Measurements from ENCODE around the gene OSBP2.

The OSBP2 gene

GRCh38 chr22:30923168-30923900 is 228.7 kb downstream of the OSBP2 start:
- Mint-ChIP-seq H3K27me3 (peaks cover 9% of the 10 kb centered on the region), H3K27ac (no peak overlapping the region), H3K9me3 (no peaks in the 10 kb centered on the region), H3K4me3 (no peak overlapping the region), H3K36me3 (ENCODE audit: low read depth) (peaks cover 47% of the 10 kb centered on the region), H3K4me1 (ENCODE audit: low read depth) (no peaks in the 10 kb centered on the region)
- intact Hi-C loops (cut with micrococcal nuclease) = loop anchor here (10.0 kb wide), 1 partner anchor 289 kb away; the partner anchor contains the start of gene SLC35E4

- Mint-ChIP-seq H3K4me3 (no peak overlapping the region), H3K36me3 (ENCODE audit: low read depth) (peaks cover 61% of the 10 kb centered on the region), H3K27me3 (peaks cover 8% of the 10 kb centered on the region), H3K4me1 (ENCODE audit: low read depth) (no peaks in the 10 kb centered on the region), H3K27ac (no peak overlapping the region), H3K9me3 (no peaks in the 10 kb centered on the region)
- intact Hi-C loops (cut with micrococcal nuclease) = loop anchor here (10.0 kb wide), 1 partner anchor 291 kb away; the partner anchor contains the start of gene SLC35E4
These were observed 231.0 kb downstream of the OSBP2 start for GRCh38 chr22:30925667-30926066.

DNA sequence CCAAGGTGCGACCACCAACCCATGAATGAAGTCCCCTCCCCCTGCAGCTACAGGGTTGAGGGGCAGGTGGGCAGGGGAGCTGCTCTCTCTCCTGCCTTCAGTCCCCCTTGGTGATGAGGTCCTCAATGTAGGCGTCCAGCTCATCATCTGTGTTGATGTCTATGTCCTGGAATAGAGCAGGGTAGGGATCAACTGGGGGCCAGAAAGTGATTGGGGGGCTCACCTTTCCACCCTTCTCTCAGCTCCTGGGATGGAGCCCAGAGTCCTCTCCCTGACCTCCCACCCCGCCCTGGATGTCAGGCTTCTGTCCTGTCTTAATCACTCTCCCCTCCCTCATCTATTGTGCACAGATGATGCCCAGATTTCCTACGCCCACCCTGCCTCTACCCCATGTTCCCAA is 232.0 kb downstream of the OSBP2 start:
- no peak overlapping the region for H3K27ac Mint-ChIP-seq
- intact Hi-C loops (cut with micrococcal nuclease) = loop anchor here (10.0 kb wide), 1 partner anchor 292 kb away; the partner anchor contains the start of gene SLC35E4
- H3K36me3 Mint-ChIP-seq (ENCODE audit: low read depth) = peaks cover 71% of the 10 kb centered on the region
- H3K4me1 Mint-ChIP-seq (ENCODE audit: low read depth) = no peaks in the 10 kb centered on the region
- H3K4me3 Mint-ChIP-seq = no peak overlapping the region
- H3K9me3 Mint-ChIP-seq = no peaks in the 10 kb centered on the region
- H3K27me3 Mint-ChIP-seq = peaks cover 4% of the 10 kb centered on the region

DNA sequence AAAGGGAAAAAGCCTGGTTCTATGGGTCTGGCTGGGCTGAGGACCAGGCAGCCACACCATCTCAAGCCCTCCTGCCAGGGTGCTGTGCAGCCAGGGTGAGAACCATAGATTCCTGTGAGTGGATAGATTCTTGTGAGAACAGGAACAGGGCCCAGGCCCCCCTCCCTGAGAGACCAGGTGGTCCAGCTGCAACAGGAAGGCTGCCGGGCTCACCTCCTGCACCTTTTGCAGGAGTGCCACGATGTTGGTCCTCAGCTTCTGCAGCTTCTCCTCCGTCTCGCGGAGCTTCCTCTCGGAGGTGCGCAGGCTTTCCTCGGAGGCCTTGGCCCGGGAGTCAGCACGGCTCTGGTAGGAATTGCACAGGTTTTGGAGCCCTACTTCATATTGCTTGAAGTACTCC is 233.1 kb downstream of the OSBP2 start:
- peaks cover 1% of the 10 kb centered on the region for H3K27me3 Mint-ChIP-seq
- H3K9me3 Mint-ChIP-seq = no peaks in the 10 kb centered on the region
- intact Hi-C loops (cut with micrococcal nuclease) = loop anchor here (10.0 kb wide), 1 partner anchor 293 kb away; the partner anchor contains the start of gene SLC35E4
- no peaks in the 10 kb centered on the region for H3K4me1 Mint-ChIP-seq (ENCODE audit: low read depth)
- H3K36me3 Mint-ChIP-seq (ENCODE audit: low read depth) = peaks cover 82% of the 10 kb centered on the region
- H3K27ac Mint-ChIP-seq = no peak overlapping the region
- H3K4me3 Mint-ChIP-seq = no peak overlapping the region

DNA sequence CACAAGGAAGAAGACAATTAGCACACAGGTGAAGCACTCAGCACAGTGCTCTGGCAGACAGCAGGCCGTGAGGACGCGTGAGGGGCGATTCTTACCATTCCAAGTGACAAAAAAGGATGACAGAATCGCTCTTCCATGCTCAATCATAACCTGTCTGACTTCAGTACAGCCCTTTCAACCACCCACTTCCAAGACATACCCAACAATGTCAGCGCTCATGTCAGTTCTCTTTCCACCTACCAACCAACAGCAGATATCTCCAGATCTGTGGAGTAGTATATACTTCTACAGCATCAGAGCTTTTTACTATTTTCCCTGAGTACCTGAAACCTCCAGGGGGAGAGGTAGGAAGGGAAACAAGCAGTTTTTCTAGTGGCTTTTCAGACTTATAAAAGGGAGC is 233.7 kb downstream of the OSBP2 start:
- H3K4me1 Mint-ChIP-seq (ENCODE audit: low read depth) = no peaks in the 10 kb centered on the region
- peaks cover 88% of the 10 kb centered on the region for H3K36me3 Mint-ChIP-seq (ENCODE audit: low read depth)
- no peaks in the 10 kb centered on the region for H3K27me3 Mint-ChIP-seq
- H3K4me3 Mint-ChIP-seq = no peak overlapping the region
- no peak overlapping the region for H3K27ac Mint-ChIP-seq
- intact Hi-C loops (cut with micrococcal nuclease) = loop anchor here (10.0 kb wide), 1 partner anchor 294 kb away; the partner anchor contains the start of gene SLC35E4
- H3K9me3 Mint-ChIP-seq = no peaks in the 10 kb centered on the region

GRCh38 chr22:30930228-30930627 is 235.6 kb downstream of the OSBP2 start:
- peaks cover 90% of the 10 kb centered on the region for H3K36me3 Mint-ChIP-seq (ENCODE audit: low read depth)
- no peaks in the 10 kb centered on the region for H3K4me1 Mint-ChIP-seq (ENCODE audit: low read depth)
- no peak overlapping the region for H3K4me3 Mint-ChIP-seq
- no peak overlapping the region for H3K27ac Mint-ChIP-seq
- no peaks in the 10 kb centered on the region for H3K27me3 Mint-ChIP-seq
- no peaks in the 10 kb centered on the region for H3K9me3 Mint-ChIP-seq
- intact Hi-C loops (cut with micrococcal nuclease) = no loop called here

DNA sequence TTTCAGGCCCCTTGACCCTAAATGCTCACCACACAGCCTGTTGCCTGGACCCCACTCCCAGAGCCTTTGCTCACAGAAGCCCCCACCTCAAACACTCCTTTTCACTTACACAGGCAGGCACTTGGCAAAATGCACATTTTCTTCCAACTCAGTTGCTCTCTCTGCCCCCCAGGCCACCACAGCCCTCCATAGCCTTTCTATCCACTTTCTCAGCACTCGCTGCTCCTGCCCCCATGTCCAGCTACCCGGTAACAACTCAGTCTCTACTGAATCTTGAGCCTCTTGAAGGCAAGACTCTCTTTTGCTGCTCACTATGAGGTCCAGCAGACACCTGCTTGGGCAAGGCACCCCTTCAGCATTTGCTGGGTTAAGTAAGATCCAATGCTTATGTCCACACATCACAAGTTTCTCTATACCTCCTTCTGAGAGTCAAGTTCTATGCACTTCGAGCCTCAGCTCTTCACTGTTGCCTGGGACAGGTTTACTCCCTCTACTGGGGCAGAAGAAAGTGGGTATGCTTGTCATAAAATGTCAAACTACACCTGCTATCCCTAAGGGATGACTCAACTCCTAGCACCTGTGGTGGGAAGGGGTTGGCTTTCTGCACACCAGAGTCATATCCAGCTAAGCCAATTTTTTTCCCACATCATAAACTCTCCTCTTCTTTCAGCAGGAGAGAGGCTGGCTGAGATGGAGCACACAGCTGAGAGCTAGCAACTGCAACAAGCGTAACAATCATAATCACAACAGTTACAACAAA is 237.0 kb downstream of the OSBP2 start:
- intact Hi-C loops (cut with micrococcal nuclease) = no loop called here
- peaks cover 88% of the 10 kb centered on the region for H3K36me3 Mint-ChIP-seq (ENCODE audit: low read depth)

GRCh38 chr22:30932661-30933060 is 238.0 kb downstream of the OSBP2 start:
- Mint-ChIP-seq H3K4me3 (no peak overlapping the region), H3K9me3 (no peaks in the 10 kb centered on the region), H3K36me3 (ENCODE audit: low read depth) (peaks cover 88% of the 10 kb centered on the region), H3K27me3 (no peaks in the 10 kb centered on the region), H3K4me1 (ENCODE audit: low read depth) (no peaks in the 10 kb centered on the region), H3K27ac (no peak overlapping the region)
- intact Hi-C loops (cut with micrococcal nuclease) = no loop called here

More for the DNA sequence above, 237.0 kb downstream of the OSBP2 start:
- H3K4me3 Mint-ChIP-seq = no peak overlapping the region
- no peaks in the 10 kb centered on the region for H3K4me1 Mint-ChIP-seq (ENCODE audit: low read depth)
- H3K27me3 Mint-ChIP-seq = no peaks in the 10 kb centered on the region
- no peaks in the 10 kb centered on the region for H3K9me3 Mint-ChIP-seq
- H3K27ac Mint-ChIP-seq = no peak overlapping the region

DNA sequence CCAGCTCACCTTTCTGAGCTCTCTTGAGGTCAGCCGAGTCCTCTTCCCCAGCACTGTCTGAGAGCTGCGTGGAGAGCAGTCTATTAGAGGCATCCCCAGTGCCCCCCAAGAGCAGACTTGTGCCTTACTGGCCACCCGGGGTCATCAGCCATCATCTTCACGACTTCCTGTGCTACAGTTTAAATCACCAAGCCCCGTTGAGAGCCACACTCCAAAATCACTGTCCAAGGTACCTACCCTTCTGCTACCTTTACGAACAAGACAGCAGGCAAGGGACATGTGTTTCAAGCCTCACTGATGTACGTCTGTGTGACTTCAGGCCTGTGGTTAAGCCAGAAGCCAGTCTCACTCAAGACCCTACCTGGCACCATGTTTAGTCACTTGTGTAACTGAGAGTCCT is 238.8 kb downstream of the OSBP2 start:
- intact Hi-C loops (cut with micrococcal nuclease) = no loop called here
- no peak overlapping the region for H3K4me3 Mint-ChIP-seq
- peaks cover 87% of the 10 kb centered on the region for H3K36me3 Mint-ChIP-seq (ENCODE audit: low read depth)
- no peak overlapping the region for H3K27ac Mint-ChIP-seq
- H3K4me1 Mint-ChIP-seq (ENCODE audit: low read depth) = no peaks in the 10 kb centered on the region
- no peaks in the 10 kb centered on the region for H3K9me3 Mint-ChIP-seq
- no peaks in the 10 kb centered on the region for H3K27me3 Mint-ChIP-seq

- Mint-ChIP-seq H3K27me3 (no peaks in the 10 kb centered on the region), H3K9me3 (no peaks in the 10 kb centered on the region), H3K27ac (no peak overlapping the region), H3K4me3 (no peak overlapping the region), H3K4me1 (ENCODE audit: low read depth) (no peaks in the 10 kb centered on the region), H3K36me3 (ENCODE audit: low read depth) (peaks cover 90% of the 10 kb centered on the region)
- intact Hi-C loops (cut with micrococcal nuclease) = no loop called here
These were observed 239.4 kb downstream of the OSBP2 start for GRCh38 chr22:30934053-30934452.

GRCh38 chr22:30940685-30941362 is 246.2 kb downstream of the OSBP2 start:
- Mint-ChIP-seq H3K4me1 (ENCODE audit: low read depth) (no peaks in the 10 kb centered on the region), H3K27me3 (no peaks in the 10 kb centered on the region), H3K27ac (no peak overlapping the region), H3K4me3 (no peak overlapping the region), H3K36me3 (ENCODE audit: low read depth) (peaks cover 66% of the 10 kb centered on the region), H3K9me3 (no peaks in the 10 kb centered on the region)
- intact Hi-C loops (cut with micrococcal nuclease) = no loop called here

- intact Hi-C loops (cut with micrococcal nuclease) = no loop called here
- Mint-ChIP-seq H3K27me3 (no peaks in the 10 kb centered on the region), H3K36me3 (ENCODE audit: low read depth) (peaks cover 62% of the 10 kb centered on the region), H3K4me3 (no peak overlapping the region), H3K4me1 (ENCODE audit: low read depth) (no peaks in the 10 kb centered on the region), H3K9me3 (no peaks in the 10 kb centered on the region), H3K27ac (no peak overlapping the region)
These were observed 246.7 kb downstream of the OSBP2 start for GRCh38 chr22:30941363-30941740.

- no peaks in the 10 kb centered on the region for H3K9me3 Mint-ChIP-seq
- H3K4me1 Mint-ChIP-seq (ENCODE audit: low read depth) = no peaks in the 10 kb centered on the region
- H3K36me3 Mint-ChIP-seq (ENCODE audit: low read depth) = peaks cover 43% of the 10 kb centered on the region
- H3K4me3 Mint-ChIP-seq = no peak overlapping the region
- no peaks in the 10 kb centered on the region for H3K27me3 Mint-ChIP-seq
- H3K27ac Mint-ChIP-seq = no peak overlapping the region
- intact Hi-C loops (cut with micrococcal nuclease) = no loop called here
These were observed 248.7 kb downstream of the OSBP2 start for GRCh38 chr22:30943368-30943767.

GRCh38 chr22:30944986-30945385 is 250.3 kb downstream of the OSBP2 start:
- intact Hi-C loops (cut with micrococcal nuclease) = loop anchor here (5.0 kb wide), 1 partner anchor 202 kb away; no protein-coding TSS in a partner anchor
- Mint-ChIP-seq H3K27ac (no peak overlapping the region), H3K36me3 (ENCODE audit: low read depth) (peaks cover 29% of the 10 kb centered on the region), H3K4me3 (no peak overlapping the region), H3K27me3 (no peaks in the 10 kb centered on the region), H3K4me1 (ENCODE audit: low read depth) (no peaks in the 10 kb centered on the region), H3K9me3 (no peaks in the 10 kb centered on the region)
